Activated B cell treated with CpG ODN at 0.5 μM for 24 hours (primary cell): ENCODE data around the gene PPCS. TPM values are rescaled to one million over a fixed set of nuclear protein-coding genes. Genes with fewer than 3 reads are reported as not detected.

Source experiments
- ATAC-seq: fragments of 200-7000 bp; cut with Tn5 transposase; one replicate; pipeline ENCODE4 v1.10.0; 2021; ENCODE audit warnings: low read depth, mild to moderate bottlenecking, moderate library complexity
- CTCF ChIA-PET: fragments of 350-600 bp; sonication (Branson Sonifier 250); formaldehyde crosslinking; loops from one replicate; lab custom pipeline; 2021; ENCODE audit warnings: antibody characterized with exemption; lab: Charles Lee
- POLR2A ChIA-PET: fragments of 350-600 bp; sonication (Branson Sonifier 250); formaldehyde crosslinking; loops from one replicate; lab custom pipeline; 2021; ENCODE audit warnings: antibody characterized with exemption; lab: Charles Lee
- DNase-seq: peaks from one replicate; pipeline ENCODE4 v3.0.0; 2022
- H3K27ac Mint-ChIP-seq: one replicate; pipeline ENCODE4 v1.8.0; 2020; ENCODE audit warnings: mixed read lengths
- H3K27me3 Mint-ChIP-seq: one replicate; pipeline ENCODE4 v1.8.0; 2021; ENCODE audit warnings: mixed read lengths
- H3K36me3 Mint-ChIP-seq: one replicate; pipeline ENCODE4 v1.8.0; 2021; ENCODE audit warnings: low read depth, mixed read lengths
- H3K4me1 Mint-ChIP-seq: one replicate; pipeline ENCODE4 v1.8.0; 2021; ENCODE audit warnings: mixed read lengths
- H3K4me3 Mint-ChIP-seq: one replicate; pipeline ENCODE4 v1.8.0; 2020; ENCODE audit warnings: mild to moderate bottlenecking, mixed read lengths
- H3K9me3 Mint-ChIP-seq: one replicate; pipeline ENCODE4 v1.8.0; 2020; ENCODE audit warnings: mixed read lengths
- intact Hi-C: fragments of 100-400 bp; cut with micrococcal nuclease; formaldehyde crosslinking; loops from one replicate; pipeline ENCODE4 v1.15.1; 2024
- total RNA-seq: library from RNA; stranded (reverse); gene quantifications from 2 replicates; pipeline ENCODE4 v1.2.3, GENCODE V29; 2022
- TF ChIP-seq, protein P1 (sequence below): fragments of 200-600 bp; IDR thresholded peaks from one replicate; pipeline ENCODE4 v1.8.0; 2022; ENCODE audit warnings: antibody characterized with exemption, mild to moderate bottlenecking

The PPCS gene
- total RNA-seq, 1 donor from 2014 or later, result 63.1 TPM

DNA sequence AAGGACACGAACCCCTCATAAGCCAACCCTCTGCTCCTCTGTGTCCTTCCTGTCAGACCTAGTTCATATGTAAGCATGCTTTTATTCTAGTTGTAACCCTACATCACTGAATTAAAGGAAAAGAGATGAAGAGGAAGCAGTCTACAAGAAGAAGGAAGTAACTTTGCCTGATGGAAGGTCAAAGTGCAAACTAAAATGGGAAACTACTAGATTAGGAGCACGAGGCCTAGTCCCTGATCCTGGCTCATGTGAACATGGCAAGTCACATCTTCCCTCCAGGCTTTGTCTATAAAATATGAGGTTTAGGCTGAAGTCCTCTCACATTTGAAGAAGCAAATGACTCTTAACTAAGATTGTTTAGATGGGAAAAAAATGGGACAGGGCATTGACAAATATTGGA lies 13.7 kb upstream of the PPCS start:
- Mint-ChIP-seq H3K27me3 (no peaks in the 10 kb centered on the region), H3K4me3 (no peak overlapping the region), H3K4me1 (no peaks in the 10 kb centered on the region), H3K36me3 (no peaks in the 10 kb centered on the region), H3K27ac (no peak overlapping the region), H3K9me3 (no peaks in the 10 kb centered on the region)
- TF ChIP-seq, protein P1, sequence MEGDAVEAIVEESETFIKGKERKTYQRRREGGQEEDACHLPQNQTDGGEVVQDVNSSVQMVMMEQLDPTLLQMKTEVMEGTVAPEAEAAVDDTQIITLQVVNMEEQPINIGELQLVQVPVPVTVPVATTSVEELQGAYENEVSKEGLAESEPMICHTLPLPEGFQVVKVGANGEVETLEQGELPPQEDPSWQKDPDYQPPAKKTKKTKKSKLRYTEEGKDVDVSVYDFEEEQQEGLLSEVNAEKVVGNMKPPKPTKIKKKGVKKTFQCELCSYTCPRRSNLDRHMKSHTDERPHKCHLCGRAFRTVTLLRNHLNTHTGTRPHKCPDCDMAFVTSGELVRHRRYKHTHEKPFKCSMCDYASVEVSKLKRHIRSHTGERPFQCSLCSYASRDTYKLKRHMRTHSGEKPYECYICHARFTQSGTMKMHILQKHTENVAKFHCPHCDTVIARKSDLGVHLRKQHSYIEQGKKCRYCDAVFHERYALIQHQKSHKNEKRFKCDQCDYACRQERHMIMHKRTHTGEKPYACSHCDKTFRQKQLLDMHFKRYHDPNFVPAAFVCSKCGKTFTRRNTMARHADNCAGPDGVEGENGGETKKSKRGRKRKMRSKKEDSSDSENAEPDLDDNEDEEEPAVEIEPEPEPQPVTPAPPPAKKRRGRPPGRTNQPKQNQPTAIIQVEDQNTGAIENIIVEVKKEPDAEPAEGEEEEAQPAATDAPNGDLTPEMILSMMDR, result no peak
- intact Hi-C loops, result no loop called here
- ATAC-seq, result no peak
- POLR2A ChIA-PET, result no interaction called here
- CTCF ChIA-PET, result no interaction called here
- DNase-seq, result no peak

DNA sequence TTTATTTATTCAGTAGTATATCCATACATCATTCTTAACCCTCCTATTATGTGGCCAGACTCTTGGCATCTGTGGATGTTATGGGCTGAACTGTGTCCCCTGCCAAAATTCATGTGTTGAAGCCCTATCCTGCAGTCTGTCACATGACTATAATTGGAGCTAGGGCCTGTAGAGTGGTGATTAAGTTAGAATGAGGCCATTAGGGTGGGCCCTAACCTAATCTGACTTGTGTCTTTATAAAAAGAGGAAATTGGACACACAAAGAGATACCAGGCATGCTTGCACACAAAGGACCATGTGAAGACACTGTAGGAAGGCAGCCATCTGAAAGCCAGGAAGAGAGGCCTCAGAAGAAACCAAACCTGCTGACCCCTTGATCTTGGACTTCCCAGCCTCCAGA lies 7.1 kb upstream of the PPCS start:
- Mint-ChIP-seq H3K4me3 (no peak overlapping the region), H3K4me1 (no peaks in the 10 kb centered on the region), H3K36me3 (no peaks in the 10 kb centered on the region), H3K9me3 (no peaks in the 10 kb centered on the region), H3K27ac (no peak overlapping the region), H3K27me3 (no peaks in the 10 kb centered on the region)
- intact Hi-C loops, result no loop called here
- DNase-seq, result no peak
- ChIA-PET CTCF (no interaction called here), POLR2A (no interaction called here)
- no peak for ATAC-seq
- TF ChIP-seq, protein P1, result no peak

DNA sequence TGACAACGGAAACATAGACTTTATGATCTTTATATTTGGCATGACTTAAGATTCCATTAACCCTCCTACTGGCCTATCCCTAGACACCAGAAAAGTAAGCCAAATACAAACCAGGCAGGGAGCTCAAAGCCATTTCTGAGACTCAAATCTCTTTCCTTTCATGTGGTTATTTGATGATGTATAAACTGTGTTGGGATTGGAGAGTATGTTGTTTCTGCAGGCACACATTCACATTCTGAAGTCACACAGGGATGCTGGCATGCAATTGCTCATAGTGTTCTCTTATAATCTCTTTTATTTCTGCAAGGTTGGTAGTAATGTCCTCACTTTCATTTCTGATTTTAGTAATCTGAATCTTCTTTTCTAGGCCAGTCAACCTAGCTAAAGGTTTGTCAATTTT lies 6.3 kb upstream of the PPCS start:
- H3K27ac Mint-ChIP-seq, result no peak overlapping the region
- intact Hi-C loops, result loop anchor here (10.0 kb wide), 2 partner anchors 485 to 1525 kb away; partner anchors contain the start of genes ATP6V0B, B4GALT2 and DPH2
- POLR2A ChIA-PET, result no interaction called here

DNA sequence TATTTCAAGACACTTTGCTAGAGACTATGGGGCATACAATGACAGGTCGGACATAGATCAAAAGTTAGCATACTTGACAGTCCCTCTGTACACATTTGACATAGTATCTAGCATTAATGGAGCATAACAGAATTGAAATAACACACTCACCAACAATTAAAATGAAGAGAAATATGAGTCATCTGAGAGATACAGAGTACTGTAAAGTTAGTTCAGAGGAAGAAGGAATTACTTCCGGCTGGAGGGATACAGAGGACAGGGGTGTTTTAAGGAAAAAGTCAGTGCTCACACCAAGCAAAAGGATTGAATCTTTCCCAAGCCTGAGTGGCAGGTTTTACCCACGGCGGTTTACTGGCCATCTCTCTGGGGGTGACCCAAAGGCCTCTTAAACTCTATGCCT lies 3.0 kb upstream of the PPCS start:
- Mint-ChIP-seq H3K9me3 (no peaks in the 10 kb centered on the region), H3K27ac (no peak overlapping the region), H3K4me3 (no peak overlapping the region), H3K27me3 (no peaks in the 10 kb centered on the region), H3K4me1 (peaks cover 22% of the 10 kb centered on the region), H3K36me3 (peaks cover 21% of the 10 kb centered on the region)
- ChIA-PET POLR2A (no interaction called here), CTCF (no interaction called here)
- ATAC-seq (no peak), DNase-seq (no peak)
- TF ChIP-seq, protein P1, result no peak
- intact Hi-C loops, result loop anchor here (10.0 kb wide), 2 partner anchors 481 to 1521 kb away; partner anchors contain the start of genes ATP6V0B, B4GALT2 and DPH2

More for the DNA sequence above, 6.3 kb upstream of the PPCS start:
- Mint-ChIP-seq H3K9me3 (no peaks in the 10 kb centered on the region), H3K36me3 (no peaks in the 10 kb centered on the region), H3K4me3 (no peak overlapping the region), H3K4me1 (no peaks in the 10 kb centered on the region), H3K27me3 (no peaks in the 10 kb centered on the region)
- CTCF ChIA-PET, result no interaction called here
- ATAC-seq, result no peak
- TF ChIP-seq, protein P1, result no peak
- no peak for DNase-seq

DNA sequence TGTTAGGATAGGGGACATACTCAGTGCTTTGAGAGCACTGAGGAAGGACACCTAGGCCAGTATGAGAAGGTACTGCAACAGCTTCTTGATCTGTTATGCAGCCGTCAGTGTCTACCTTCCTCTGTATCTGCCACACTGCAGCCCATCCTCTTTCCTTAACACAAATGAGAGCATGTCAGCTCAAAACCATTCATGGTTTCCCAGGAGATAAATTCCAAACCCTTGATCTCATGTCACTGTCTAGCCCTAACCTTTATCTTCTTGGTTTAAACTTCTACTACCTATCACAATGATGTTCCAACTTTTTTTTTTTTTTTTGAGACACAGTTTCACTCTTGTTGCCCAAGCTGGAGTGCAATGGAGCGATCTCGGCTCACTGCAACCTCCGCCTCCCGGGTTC lies 1.9 kb upstream of the PPCS start:
- no peaks in the 10 kb centered on the region for H3K27me3 Mint-ChIP-seq
- DNase-seq (no peak), ATAC-seq (no peak)
- POLR2A ChIA-PET, result interaction anchor here (0.7 kb wide), 3 partner anchors 9 to 1572 kb away, joined by 5 read pairs; partner anchors contain the start of genes CCDC30 and P3H1
- CTCF ChIA-PET, result no interaction called here
- TF ChIP-seq, protein P1, result no peak
- H3K27ac Mint-ChIP-seq, result no peak overlapping the region
- H3K9me3 Mint-ChIP-seq, result no peaks in the 10 kb centered on the region
- intact Hi-C loops, result loop anchor here (10.0 kb wide), 2 partner anchors 480 to 1520 kb away; partner anchors contain the start of genes ATP6V0B, B4GALT2 and DPH2
- peaks cover 24% of the 10 kb centered on the region for H3K4me1 Mint-ChIP-seq
- peak overlapping the region; percentile 24 for H3K4me3 Mint-ChIP-seq
- H3K36me3 Mint-ChIP-seq, result peaks cover 30% of the 10 kb centered on the region
